H9 (cell line): ENCODE data around the gene BTBD6. TPM values are rescaled to one million over a fixed set of nuclear protein-coding genes. Genes with fewer than 3 reads are reported as not detected.

Source experiments
- DNase-seq: peaks from one replicate; pipeline ENCODE4 v3.0.0-alpha.2; 2017
- H2AFZ ChIP-seq: one replicate; pipeline ENCODE4 v1.6.1; 2013; ENCODE audit warnings: mild to moderate bottlenecking, low read length, control low read depth, moderate library complexity
- H2AK5ac ChIP-seq: 2 replicates; pipeline ENCODE4 v1.6.1; 2013; ENCODE audit warnings: low read length, control low read depth, mixed read lengths; ENCODE audit not compliant: insufficient read length
- H2BK120ac ChIP-seq: one replicate; pipeline ENCODE4 v1.6.1; 2013; ENCODE audit warnings: low read depth, mild to moderate bottlenecking, low read length, control low read depth, inconsistent platforms; ENCODE audit not compliant: poor library complexity, severe bottlenecking
- H2BK12ac ChIP-seq: 2 replicates; pipeline ENCODE4 v1.6.1; 2013; ENCODE audit warnings: low read length, control low read depth, mixed read lengths, low read depth; ENCODE audit not compliant: insufficient read length
- H2BK15ac ChIP-seq: 2 replicates; pipeline ENCODE4 v1.6.1; 2013; ENCODE audit warnings: low read depth, low read length, control low read depth
- H2BK20ac ChIP-seq: one replicate; pipeline ENCODE4 v1.6.1; 2013; ENCODE audit warnings: low read depth, mild to moderate bottlenecking, low read length, control low read depth, inconsistent platforms; ENCODE audit not compliant: poor library complexity, severe bottlenecking
- H2BK5ac ChIP-seq: 2 replicates; pipeline ENCODE4 v1.6.1; 2013; ENCODE audit warnings: low read length, control low read depth, mixed read lengths; ENCODE audit not compliant: insufficient read length
- H3K14ac ChIP-seq: 2 replicates; pipeline ENCODE4 v1.6.1; 2013; ENCODE audit warnings: low read length, control low read depth; ENCODE audit not compliant: insufficient read depth
- H3K18ac ChIP-seq: 2 replicates; pipeline ENCODE4 v1.6.1; 2013; ENCODE audit warnings: low read depth, mild to moderate bottlenecking, mixed read lengths, low read length, control low read depth; ENCODE audit not compliant: insufficient read length
- H3K23ac ChIP-seq: 2 replicates; pipeline ENCODE4 v1.6.1; 2013; ENCODE audit warnings: low read length, control low read depth, mixed read lengths, low read depth; ENCODE audit not compliant: insufficient read length
- H3K23me2 ChIP-seq: 2 replicates; pipeline ENCODE4 v1.6.1; 2013; ENCODE audit warnings: low read depth, mild to moderate bottlenecking, mixed read lengths, low read length, control low read depth; ENCODE audit not compliant: insufficient read length, poor library complexity, severe bottlenecking
- H3K27ac ChIP-seq: 2 replicates; pipeline ENCODE4 v1.5.1; 2013; ENCODE audit warnings: low read length, control low read depth, mixed read lengths, low read depth; ENCODE audit not compliant: insufficient read length
- H3K27me3 ChIP-seq: 2 replicates; pipeline ENCODE4 v1.6.1; 2013; ENCODE audit warnings: low read length, control low read depth, inconsistent platforms; ENCODE audit not compliant: insufficient read depth
- H3K4ac ChIP-seq: 2 replicates; pipeline ENCODE4 v1.6.1; 2013; ENCODE audit warnings: low read depth, mild to moderate bottlenecking, control low read depth, inconsistent platforms, low read length, moderate library complexity
- H3K4me1 ChIP-seq: 2 replicates; pipeline ENCODE4 v1.6.1; 2013; ENCODE audit warnings: low read length, control low read depth, inconsistent platforms; ENCODE audit not compliant: insufficient read depth
- H3K4me2 ChIP-seq: 2 replicates; pipeline ENCODE4 v1.6.1; 2013; ENCODE audit warnings: low read length, control low read depth, mixed read lengths; ENCODE audit not compliant: insufficient read length, insufficient read depth
- H3K56ac ChIP-seq: 2 replicates; pipeline ENCODE4 v1.6.1; 2013; ENCODE audit warnings: low read depth, mild to moderate bottlenecking, mixed read lengths, low read length, control low read depth; ENCODE audit not compliant: insufficient read length
- H3K79me1 ChIP-seq: 2 replicates; pipeline ENCODE4 v1.6.1; 2013; ENCODE audit warnings: low read depth, mild to moderate bottlenecking, moderate library complexity, low read length, control low read depth, inconsistent platforms; ENCODE audit not compliant: insufficient read depth, poor library complexity, severe bottlenecking
- H3K79me2 ChIP-seq: 2 replicates; pipeline ENCODE4 v1.6.1; 2013; ENCODE audit warnings: low read length, control low read depth, inconsistent platforms; ENCODE audit not compliant: insufficient read depth
- H3K9ac ChIP-seq: 2 replicates; pipeline ENCODE4 v1.6.1; 2013; ENCODE audit warnings: low read length, control low read depth, mixed read lengths; ENCODE audit not compliant: insufficient read length; ENCODE audit errors: extremely low read depth
- H3K9me3 ChIP-seq: one replicate; pipeline ENCODE4 v1.6.1; 2013; ENCODE audit warnings: low read depth, low read length, inconsistent platforms; ENCODE audit not compliant: control insufficient read depth
- H3T11ph ChIP-seq: one replicate; pipeline ENCODE4 v1.6.1; 2013; ENCODE audit warnings: mild to moderate bottlenecking, low read length, control low read depth, inconsistent platforms
- H4K20me1 ChIP-seq: one replicate; pipeline ENCODE4 v1.6.1; 2013; ENCODE audit not compliant: control insufficient read depth, insufficient read length, insufficient read depth
- H4K5ac ChIP-seq: 2 replicates; pipeline ENCODE4 v1.6.1; 2013; ENCODE audit warnings: low read depth, mild to moderate bottlenecking, mixed read lengths, low read length, control low read depth; ENCODE audit not compliant: insufficient read length
- H4K8ac ChIP-seq: replicated peaks from 2 replicates; pipeline ENCODE4 v1.6.1; 2013; ENCODE audit warnings: low read length, control low read depth, mixed read lengths, low read depth; ENCODE audit not compliant: insufficient read length
- H4K91ac ChIP-seq: 2 replicates; pipeline ENCODE4 v1.6.1; 2013; ENCODE audit warnings: low read depth, mild to moderate bottlenecking, moderate library complexity, mixed read lengths, low read length, control low read depth; ENCODE audit not compliant: insufficient read length
- H3K27ac Mint-ChIP-seq, 3 experiments: 2 replicates in 2 of 3; 3 replicates in 1 of 3; pipeline ENCODE4 v1.8.0; 2020 to 2021; ENCODE audit warnings: mixed read lengths in 3 of 3, mild to moderate bottlenecking in 1 of 3, moderate library complexity in 1 of 3
- H3K27me3 Mint-ChIP-seq: 2 replicates; pipeline ENCODE4 v1.8.0; 2021; ENCODE audit warnings: low read depth, mild to moderate bottlenecking, moderate library complexity, mixed read lengths
- H3K36me3 Mint-ChIP-seq, 3 experiments: 2 replicates in 2 of 3; 3 replicates in 1 of 3; pipeline ENCODE4 v1.8.0; 2020 to 2021; ENCODE audit warnings: low read depth in 3 of 3, mixed read lengths in 3 of 3; ENCODE audit not compliant: insufficient read depth in 1 of 3
- H3K4me1 Mint-ChIP-seq, 2 experiments: 2 replicates each; pipeline ENCODE4 v1.8.0; 2020; ENCODE audit warnings: mixed read lengths in 2 of 2
- H3K4me3 Mint-ChIP-seq, 2 experiments: 2 replicates in 1 of 2; 3 replicates in 1 of 2; pipeline ENCODE4 v1.8.0; 2020 to 2021; ENCODE audit warnings: mild to moderate bottlenecking in 2 of 2, mixed read lengths in 2 of 2, moderate library complexity in 1 of 2
- H3K9me3 Mint-ChIP-seq, 2 experiments: 2 replicates in 1 of 2; 3 replicates in 1 of 2; pipeline ENCODE4 v1.8.0; 2020; ENCODE audit warnings: mild to moderate bottlenecking in 2 of 2, mixed read lengths in 2 of 2, moderate library complexity in 1 of 2
- CTCF ChIP-seq: fragments of 200-600 bp; sonication (generic); conservative IDR thresholded peaks from 3 replicates; pipeline ENCODE4 v1.8.0; 2021; ENCODE audit warnings: antibody characterized with exemption, mild to moderate bottlenecking
- WGBS: extraction: QIAGEN DNeasy Blood & Tissue Kit; methylation state at CpG from one replicate; pipeline ENCODE4 v1.1.7; 2013; ENCODE audit warnings: missing lambda C conversion rate, low lambda C conversion rate, mixed read lengths; ENCODE audit not compliant: insufficient read length; ENCODE audit errors: extremely low coverage; 5-methylcytosine and 5-hydroxymethylcytosine counted together
- total RNA-seq: library from RNA; stranded (reverse); gene quantifications from 2 replicates; pipeline ENCODE4 v1.2.1, GENCODE V29; 2021

The BTBD6 gene
- total RNA-seq, 1 experiment from 2014 or later: 23.3 TPM

- no peak for TF ChIP-seq CTCF
- Histone ChIP-seq H4K8ac (no peak overlapping the region), H2BK120ac (no peak overlapping the region), H4K5ac (no peak overlapping the region), H3K14ac (no peak overlapping the region), H3K23me2 (no peaks in the 10 kb centered on the region), H3K18ac (no peak overlapping the region), H3K4me2 (no peak overlapping the region), H3K56ac (no peak overlapping the region), H3K23ac (no peak overlapping the region), H3K79me2 (no peaks in the 10 kb centered on the region), H4K91ac (no peak overlapping the region), H3K27me3 (no peaks in the 10 kb centered on the region), H2AK5ac (no peak overlapping the region), H2AFZ (no peak overlapping the region), H3K9me3 (no peaks in the 10 kb centered on the region), H4K20me1 (no peaks in the 10 kb centered on the region), H3K79me1 (no peaks in the 10 kb centered on the region), H3T11ph (no peak overlapping the region), H2BK15ac (no peak overlapping the region), H3K27ac (no peak overlapping the region), H2BK12ac (no peak overlapping the region), H3K9ac (no peak overlapping the region), H2BK20ac (no peak overlapping the region), H3K4ac (no peak overlapping the region), H3K4me1 (no peaks in the 10 kb centered on the region), H2BK5ac (no peak overlapping the region)
- Mint-ChIP-seq H3K27me3 (peaks cover 1% of the 10 kb centered on the region; the same call in 1 of the 2 replicates), H3K27ac (peak overlapping the region in 2 of 3 experiments; percentile 64 to 74; a peak in 2 of 7 replicates), H3K36me3 (no peaks in the 10 kb centered on the region; a peak in 2 of 7 replicates), H3K9me3 (no peaks in the 10 kb centered on the region), H3K4me3 (no peak overlapping the region), H3K4me1 (no peaks in the 10 kb centered on the region; a peak in 2 of 4 replicates)
- DNase-seq: no peak
- no CpG with 5 or more reads among the region's 8 CpGs for WGBS
Measured at GRCh38 chr14:105209091-105209490, 39.2 kb upstream of the BTBD6 start.
